ENCODE results near the gene PXN. TPM values are rescaled to one million over a fixed set of nuclear protein-coding genes. Genes with fewer than 3 reads are reported as not detected.

PXN gene
- total and polyA plus RNA-seq, 2 of the 13 experiments (the other 11 are each of a cell fraction or from before 2014, with no cell fraction given): 13.6 to 14.2 TPM

DNA sequence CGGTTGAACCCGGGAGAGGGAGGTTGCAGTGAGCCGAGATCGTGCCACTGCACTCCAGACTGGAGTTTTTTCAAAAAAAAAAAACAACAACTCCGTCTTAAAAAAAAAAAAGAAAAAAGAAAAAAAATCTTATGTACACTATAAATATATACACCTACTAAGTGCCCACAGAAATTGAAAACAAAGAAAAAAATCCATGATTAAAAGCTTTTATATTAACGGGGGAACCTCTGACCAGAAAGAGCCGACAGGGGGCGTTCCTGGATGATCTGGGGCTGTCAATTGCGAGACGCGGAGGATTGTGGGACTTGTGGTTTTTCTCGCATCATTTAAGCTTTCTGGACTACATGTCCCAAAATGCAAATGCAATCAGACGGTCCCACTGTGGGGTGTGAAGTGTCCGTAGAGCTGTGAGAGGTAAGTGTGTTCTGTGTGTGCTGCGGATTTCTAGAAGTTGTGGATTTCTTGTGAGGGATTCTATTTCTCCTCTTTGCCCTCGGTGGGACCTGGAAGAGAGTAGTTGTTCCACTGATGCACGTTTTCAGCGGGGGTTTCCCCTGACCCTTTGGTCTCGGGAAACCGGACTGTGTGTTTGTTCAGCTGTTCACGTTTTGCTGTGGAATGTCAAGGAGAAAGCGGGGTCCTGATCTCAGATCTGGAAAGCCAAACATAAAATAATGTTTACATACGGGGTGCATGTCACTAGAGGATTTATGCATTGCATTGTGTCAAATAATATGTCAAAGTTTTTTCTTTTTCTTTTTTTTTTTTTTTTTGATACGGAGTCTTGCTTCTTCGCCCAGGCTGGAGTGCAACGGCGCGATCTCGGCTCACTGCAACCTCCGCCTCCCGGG lies 36.7 kb upstream of the PXN start, which contains the start of gene SIRT4 (continued):
- no peak for TF ChIP-seq ZBTB4 (CRISPR knock-in tag; IDR thresholded peaks at IDR 0.05; ENCODE audit: borderline replicate concordance)
- TF ChIP-seq HHEX (CRISPR knock-in tag; IDR thresholded peaks at IDR 0.05): peak; percentile 46; the same call in 1 of the 2 replicates
- no peak for TF ChIP-seq ZBTB37 (CRISPR knock-in tag; IDR thresholded peaks at IDR 0.05)
- TF ChIP-seq SIN3B (IDR thresholded peaks at IDR 0.05; ENCODE audit: low read length): no peak
- no peak for TF ChIP-seq HNF1A (IDR thresholded peaks at IDR 0.05; ENCODE audit: low read depth)
- TF ChIP-seq HNF1A (CRISPR knock-in tag; IDR thresholded peaks at IDR 0.05; ENCODE audit: borderline replicate concordance): peak; percentile 47; the same call in 1 of the 2 replicates
- TF ChIP-seq PAF1 (CRISPR knock-in tag; IDR thresholded peaks at IDR 0.05): no peak
- TF ChIP-seq HNF4A (CRISPR knock-in tag; IDR thresholded peaks at IDR 0.05): 0 out of 2 replicates have a peak, but pooled peaks have one; percentile 28
- TF ChIP-seq, protein P1, sequence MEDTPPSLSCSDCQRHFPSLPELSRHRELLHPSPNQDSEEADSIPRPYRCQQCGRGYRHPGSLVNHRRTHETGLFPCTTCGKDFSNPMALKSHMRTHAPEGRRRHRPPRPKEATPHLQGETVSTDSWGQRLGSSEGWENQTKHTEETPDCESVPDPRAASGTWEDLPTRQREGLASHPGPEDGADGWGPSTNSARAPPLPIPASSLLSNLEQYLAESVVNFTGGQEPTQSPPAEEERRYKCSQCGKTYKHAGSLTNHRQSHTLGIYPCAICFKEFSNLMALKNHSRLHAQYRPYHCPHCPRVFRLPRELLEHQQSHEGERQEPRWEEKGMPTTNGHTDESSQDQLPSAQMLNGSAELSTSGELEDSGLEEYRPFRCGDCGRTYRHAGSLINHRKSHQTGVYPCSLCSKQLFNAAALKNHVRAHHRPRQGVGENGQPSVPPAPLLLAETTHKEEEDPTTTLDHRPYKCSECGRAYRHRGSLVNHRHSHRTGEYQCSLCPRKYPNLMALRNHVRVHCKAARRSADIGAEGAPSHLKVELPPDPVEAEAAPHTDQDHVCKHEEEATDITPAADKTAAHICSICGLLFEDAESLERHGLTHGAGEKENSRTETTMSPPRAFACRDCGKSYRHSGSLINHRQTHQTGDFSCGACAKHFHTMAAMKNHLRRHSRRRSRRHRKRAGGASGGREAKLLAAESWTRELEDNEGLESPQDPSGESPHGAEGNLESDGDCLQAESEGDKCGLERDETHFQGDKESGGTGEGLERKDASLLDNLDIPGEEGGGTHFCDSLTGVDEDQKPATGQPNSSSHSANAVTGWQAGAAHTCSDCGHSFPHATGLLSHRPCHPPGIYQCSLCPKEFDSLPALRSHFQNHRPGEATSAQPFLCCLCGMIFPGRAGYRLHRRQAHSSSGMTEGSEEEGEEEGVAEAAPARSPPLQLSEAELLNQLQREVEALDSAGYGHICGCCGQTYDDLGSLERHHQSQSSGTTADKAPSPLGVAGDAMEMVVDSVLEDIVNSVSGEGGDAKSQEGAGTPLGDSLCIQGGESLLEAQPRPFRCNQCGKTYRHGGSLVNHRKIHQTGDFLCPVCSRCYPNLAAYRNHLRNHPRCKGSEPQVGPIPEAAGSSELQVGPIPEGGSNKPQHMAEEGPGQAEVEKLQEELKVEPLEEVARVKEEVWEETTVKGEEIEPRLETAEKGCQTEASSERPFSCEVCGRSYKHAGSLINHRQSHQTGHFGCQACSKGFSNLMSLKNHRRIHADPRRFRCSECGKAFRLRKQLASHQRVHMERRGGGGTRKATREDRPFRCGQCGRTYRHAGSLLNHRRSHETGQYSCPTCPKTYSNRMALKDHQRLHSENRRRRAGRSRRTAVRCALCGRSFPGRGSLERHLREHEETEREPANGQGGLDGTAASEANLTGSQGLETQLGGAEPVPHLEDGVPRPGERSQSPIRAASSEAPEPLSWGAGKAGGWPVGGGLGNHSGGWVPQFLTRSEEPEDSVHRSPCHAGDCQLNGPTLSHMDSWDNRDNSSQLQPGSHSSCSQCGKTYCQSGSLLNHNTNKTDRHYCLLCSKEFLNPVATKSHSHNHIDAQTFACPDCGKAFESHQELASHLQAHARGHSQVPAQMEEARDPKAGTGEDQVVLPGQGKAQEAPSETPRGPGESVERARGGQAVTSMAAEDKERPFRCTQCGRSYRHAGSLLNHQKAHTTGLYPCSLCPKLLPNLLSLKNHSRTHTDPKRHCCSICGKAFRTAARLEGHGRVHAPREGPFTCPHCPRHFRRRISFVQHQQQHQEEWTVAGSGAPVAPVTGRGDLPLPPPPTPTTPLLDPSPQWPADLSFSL (CRISPR knock-in tag; IDR thresholded peaks at IDR 0.05): no peak
- no peak for TF ChIP-seq ZEB1 (IDR thresholded peaks at IDR 0.05; ENCODE audit: insufficient replicate concordance, low read depth)
- TF ChIP-seq, protein P2, sequence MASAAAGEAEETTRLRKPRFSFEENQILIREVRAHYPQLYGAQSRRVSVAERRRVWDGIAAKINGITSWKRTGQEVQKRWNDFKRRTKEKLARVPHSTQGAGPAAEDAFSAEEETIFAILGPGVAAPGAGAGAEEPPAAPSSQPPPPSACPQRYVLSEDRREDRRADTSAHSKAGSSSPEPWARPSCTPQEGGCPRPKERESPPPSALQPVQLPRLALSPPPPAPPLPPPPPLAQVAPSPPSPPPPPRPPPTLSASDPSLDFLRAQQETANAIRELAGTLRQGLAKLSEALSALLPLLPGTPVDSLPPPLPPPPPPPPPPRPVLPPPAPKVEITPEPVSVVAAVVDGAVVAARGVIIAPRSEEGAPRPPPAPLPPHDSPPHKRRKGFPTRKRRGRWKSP (CRISPR knock-in tag; IDR thresholded peaks at IDR 0.05): 0 out of 2 replicates have a peak, but pooled peaks have one; percentile 48

Measured in HepG2 (cell line).